Measurements from ENCODE around the gene ZBTB32.

ZBTB32 gene

DNA sequence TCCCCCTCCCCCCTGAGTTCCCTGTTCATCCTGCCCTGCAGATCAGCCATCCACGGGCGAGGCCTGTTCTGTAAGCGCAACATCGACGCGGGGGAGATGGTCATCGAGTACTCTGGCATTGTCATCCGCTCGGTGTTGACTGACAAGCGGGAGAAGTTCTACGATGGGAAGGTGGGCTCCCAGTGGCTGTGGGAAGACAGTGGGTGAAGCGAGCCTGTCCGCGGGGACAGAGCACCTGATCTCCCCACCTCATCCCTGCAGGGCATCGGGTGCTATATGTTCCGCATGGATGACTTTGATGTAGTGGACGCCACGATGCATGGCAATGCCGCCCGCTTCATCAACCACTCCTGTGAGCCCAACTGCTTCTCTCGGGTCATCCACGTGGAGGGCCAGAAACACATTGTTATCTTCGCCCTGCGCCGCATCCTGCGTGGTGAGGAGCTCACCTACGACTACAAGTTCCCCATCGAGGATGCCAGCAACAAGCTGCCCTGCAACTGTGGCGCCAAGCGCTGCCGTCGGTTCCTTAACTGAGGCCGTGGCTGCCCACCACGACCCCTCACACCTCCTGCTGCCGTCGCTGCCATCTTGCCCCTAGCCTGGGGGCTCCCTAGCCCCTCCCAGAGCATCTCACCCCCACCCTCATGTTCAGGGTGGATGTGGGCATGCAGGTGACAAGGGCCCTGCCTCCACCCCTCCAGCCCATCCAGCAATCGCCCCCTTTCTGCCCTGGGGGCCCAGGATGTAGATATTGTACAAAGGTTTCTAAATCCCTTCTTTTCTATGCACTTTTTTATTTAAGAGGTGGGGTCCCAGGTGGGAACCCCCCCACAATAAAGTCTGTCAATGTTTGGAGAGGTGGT lies 33.9 kb downstream of the ZBTB32 start:
- TF ChIP-seq, protein P1, sequence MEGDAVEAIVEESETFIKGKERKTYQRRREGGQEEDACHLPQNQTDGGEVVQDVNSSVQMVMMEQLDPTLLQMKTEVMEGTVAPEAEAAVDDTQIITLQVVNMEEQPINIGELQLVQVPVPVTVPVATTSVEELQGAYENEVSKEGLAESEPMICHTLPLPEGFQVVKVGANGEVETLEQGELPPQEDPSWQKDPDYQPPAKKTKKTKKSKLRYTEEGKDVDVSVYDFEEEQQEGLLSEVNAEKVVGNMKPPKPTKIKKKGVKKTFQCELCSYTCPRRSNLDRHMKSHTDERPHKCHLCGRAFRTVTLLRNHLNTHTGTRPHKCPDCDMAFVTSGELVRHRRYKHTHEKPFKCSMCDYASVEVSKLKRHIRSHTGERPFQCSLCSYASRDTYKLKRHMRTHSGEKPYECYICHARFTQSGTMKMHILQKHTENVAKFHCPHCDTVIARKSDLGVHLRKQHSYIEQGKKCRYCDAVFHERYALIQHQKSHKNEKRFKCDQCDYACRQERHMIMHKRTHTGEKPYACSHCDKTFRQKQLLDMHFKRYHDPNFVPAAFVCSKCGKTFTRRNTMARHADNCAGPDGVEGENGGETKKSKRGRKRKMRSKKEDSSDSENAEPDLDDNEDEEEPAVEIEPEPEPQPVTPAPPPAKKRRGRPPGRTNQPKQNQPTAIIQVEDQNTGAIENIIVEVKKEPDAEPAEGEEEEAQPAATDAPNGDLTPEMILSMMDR (IDR thresholded peaks at IDR 0.05; ENCODE audit: insufficient read depth, low read depth, low read length, missing control alignments): no peak
- no peak overlapping the region for H3K4me3 ChIP-seq (ENCODE audit: low read length)
- no peak for DNase-seq (ENCODE audit: low read depth)

DNA sequence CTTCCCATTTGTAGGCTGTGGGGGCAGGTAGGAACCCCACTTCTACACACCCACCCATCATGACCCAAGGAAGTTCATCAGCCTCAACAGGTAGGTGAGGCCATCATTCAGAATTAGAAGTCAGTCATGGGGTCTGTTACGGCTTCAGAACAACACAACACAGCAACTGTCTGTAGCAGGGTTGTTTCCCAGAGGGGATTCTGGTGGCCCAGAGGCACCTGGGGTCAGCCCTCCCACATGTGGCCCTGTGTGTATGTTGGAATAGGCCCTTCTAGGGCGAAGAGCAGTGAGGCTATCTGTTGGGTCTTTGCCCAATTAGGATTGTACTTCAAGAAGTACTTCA lies 34.5 kb downstream of the ZBTB32 start:
- TF ChIP-seq, protein P1 (IDR thresholded peaks at IDR 0.05; ENCODE audit: insufficient read depth, low read depth, low read length, missing control alignments): no peak
- no peak for DNase-seq (ENCODE audit: low read depth)
- H3K4me3 ChIP-seq (ENCODE audit: low read length): no peak overlapping the region

DNA sequence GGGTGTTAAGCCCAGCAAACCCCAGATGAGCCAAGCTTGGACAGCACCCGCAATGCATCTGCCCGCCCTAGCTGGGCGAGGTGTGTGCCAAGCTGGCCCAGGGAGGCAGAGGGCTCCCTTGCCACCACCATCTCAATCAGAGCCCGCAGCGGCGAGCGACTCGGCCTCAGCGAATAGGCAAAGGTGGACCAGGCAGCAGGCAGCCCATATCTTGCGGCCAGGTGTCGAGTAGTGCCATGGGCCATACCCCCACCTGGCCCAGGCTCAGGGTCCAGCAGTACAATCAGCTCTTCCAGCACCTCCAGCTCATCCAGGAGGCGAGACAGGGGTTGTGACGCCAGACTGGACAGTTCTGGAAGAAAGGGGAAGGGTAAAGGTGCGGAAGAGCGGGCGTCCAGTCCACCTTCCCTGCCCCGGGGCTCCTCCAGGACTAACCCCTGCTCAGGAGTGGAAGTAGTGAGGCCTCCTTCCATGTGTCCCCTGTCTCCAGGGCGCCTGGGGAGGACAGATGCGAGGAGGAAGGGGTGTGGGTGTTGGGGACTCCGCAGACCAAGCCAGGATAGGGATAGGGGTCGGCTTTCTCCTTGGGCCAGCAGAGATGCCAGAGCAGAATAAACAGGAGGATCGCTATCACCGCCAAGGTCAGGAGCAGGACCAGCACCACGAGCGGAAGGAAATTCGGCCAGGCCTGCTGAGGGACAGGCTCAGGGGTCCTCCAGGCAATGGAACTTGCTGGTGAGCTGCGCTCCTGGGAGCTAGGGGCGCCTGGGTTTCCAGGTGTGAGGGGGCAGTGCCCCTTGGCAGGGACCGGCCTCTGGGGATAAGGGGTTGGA lies 35.1 kb downstream of the ZBTB32 start:
- TF ChIP-seq, protein P1 (IDR thresholded peaks at IDR 0.05; ENCODE audit: insufficient read depth, low read depth, low read length, missing control alignments): no peak
- no peak for DNase-seq (ENCODE audit: low read depth)
- H3K4me3 ChIP-seq (ENCODE audit: low read length): peak overlapping the region; percentile 72

DNA sequence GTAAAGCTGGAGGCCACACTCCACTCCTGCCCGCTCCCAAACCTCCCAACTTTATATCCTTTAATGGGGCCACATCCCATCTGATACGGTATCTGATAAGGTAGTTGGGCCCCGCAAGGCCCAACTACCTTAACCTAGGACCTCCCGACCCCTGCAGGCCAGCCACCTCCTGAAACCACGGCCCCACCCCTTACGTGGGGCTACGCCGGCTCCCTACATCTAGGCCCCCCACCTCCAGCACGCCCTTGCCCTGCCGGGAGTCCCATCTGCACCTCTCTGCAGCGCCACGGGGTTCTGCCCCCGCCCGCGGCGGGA lies 35.7 kb downstream of the ZBTB32 start:
- TF ChIP-seq, protein P1 (IDR thresholded peaks at IDR 0.05; ENCODE audit: insufficient read depth, low read depth, low read length, missing control alignments): no peak
- peak overlapping the region; percentile 72 for H3K4me3 ChIP-seq (ENCODE audit: low read length)
- no peak for DNase-seq (ENCODE audit: low read depth)

DNA sequence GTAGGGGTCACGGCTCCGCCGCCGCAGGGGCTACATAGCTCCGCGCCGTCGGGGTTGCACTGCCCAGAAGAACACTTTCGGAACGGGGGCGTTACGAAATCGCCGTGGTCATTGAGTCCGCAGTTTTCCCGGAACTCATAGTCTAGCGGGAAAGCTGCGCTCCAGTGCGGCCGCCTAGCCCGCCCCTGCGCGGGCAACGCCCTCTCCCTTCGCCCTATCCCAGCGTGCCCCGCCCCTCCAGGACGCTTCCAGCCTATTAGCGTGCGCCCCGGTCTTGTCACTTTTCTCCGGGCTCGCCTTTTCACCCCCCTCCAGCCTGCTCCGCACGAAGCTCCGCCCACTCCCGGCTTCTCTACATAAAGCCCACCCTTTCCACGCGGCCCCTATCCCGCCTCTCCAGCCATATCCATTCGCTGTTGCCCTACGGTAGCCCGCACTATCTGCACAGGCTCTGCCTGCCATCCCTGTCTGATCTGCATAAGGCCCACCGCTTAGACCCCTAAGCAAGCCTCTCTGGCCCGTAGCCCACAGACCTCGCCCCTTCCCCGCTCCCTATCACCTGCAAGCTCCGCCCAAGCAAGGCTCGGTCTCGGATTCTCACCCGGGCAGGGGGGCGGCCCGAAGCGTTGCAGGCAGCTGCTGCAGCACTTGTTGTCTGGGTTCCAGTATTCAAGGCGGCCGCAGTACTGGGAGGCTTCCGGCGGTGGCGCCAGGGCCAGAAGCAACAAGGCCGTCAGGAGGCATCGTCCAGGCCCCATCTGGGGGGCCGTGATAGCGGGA lies 36.3 kb downstream of the ZBTB32 start:
- TF ChIP-seq, protein P1 (IDR thresholded peaks at IDR 0.05; ENCODE audit: insufficient read depth, low read depth, low read length, missing control alignments): peak; percentile 28
- peak overlapping the region; percentile 72 for H3K4me3 ChIP-seq (ENCODE audit: low read length)
- DNase-seq (ENCODE audit: low read depth): peak; percentile 97

DNA sequence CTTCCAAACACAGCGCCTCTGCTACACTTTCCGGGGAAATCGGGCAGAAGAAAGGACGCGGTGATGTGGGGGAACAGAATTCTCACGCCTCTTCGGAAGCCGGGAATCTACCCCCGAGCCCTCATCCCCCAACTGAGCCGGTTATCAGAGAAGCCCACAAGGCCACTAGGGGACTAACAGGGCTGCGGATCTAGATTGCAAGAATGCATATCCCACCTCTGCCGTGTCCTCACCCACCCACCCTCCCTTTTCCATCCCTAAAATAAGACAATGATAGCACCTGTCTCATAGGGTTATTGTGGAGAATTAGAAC lies 36.8 kb downstream of the ZBTB32 start:
- DNase-seq (ENCODE audit: low read depth): no peak
- H3K4me3 ChIP-seq (ENCODE audit: low read length): peak overlapping the region; percentile 72
- TF ChIP-seq, protein P1 (IDR thresholded peaks at IDR 0.05; ENCODE audit: insufficient read depth, low read depth, low read length, missing control alignments): no peak

All from epithelial cell of esophagus (primary cell).